Lung (tissue), 12 donors: Measurements from ENCODE around the gene KCNG2. TPM values are rescaled to one million over a fixed set of nuclear protein-coding genes. Genes with fewer than 3 reads are reported as not detected.

Experiments
- ATAC-seq: fragments of 200-7000 bp; cut with Tn5 transposase; one replicate; pipeline ENCODE4 v1.9.1; 2020; ENCODE audit warnings: moderate number of reproducible peaks; ENCODE audit not compliant: insufficient read depth, low FRiP score
- DNase-seq, 3 donors: peaks; one replicate each; pipeline ENCODE4 v3.0.0-alpha.2; 2013 to 2017
- H3K27ac ChIP-seq, 2 donors: one replicate each; pipeline ENCODE4 v1.5.1; 2013; ENCODE audit warnings: mild to moderate bottlenecking in 2 of 2, moderate library complexity in 2 of 2, control low read depth in 1 of 2, inconsistent platforms in 1 of 2, low read depth in 1 of 2, low read length in 1 of 2
- H3K27me3 ChIP-seq, 3 donors: one replicate each; pipeline ENCODE4 v1.5.1; 2013; ENCODE audit warnings: low read length in 2 of 3; ENCODE audit not compliant: control insufficient read depth in 3 of 3, insufficient read depth in 3 of 3
- H3K36me3 ChIP-seq, 4 donors: one replicate each; pipeline ENCODE4 v1.5.1; 2013; ENCODE audit warnings: low read length in 4 of 4, mild to moderate bottlenecking in 1 of 4, moderate library complexity in 1 of 4; ENCODE audit not compliant: control insufficient read depth in 4 of 4, insufficient read depth in 4 of 4
- H3K4me1 ChIP-seq, 5 donors: one replicate each; pipeline ENCODE4 v1.5.1; 2013; ENCODE audit warnings: low read length in 5 of 5, mild to moderate bottlenecking in 2 of 5, moderate library complexity in 1 of 5; ENCODE audit not compliant: control insufficient read depth in 5 of 5, insufficient read depth in 5 of 5
- H3K4me3 ChIP-seq: one replicate; pipeline ENCODE4 v1.5.1; 2013; ENCODE audit warnings: mild to moderate bottlenecking, control low read depth, moderate library complexity
- H3K9ac ChIP-seq, 2 donors: one replicate each; pipeline ENCODE4 v1.5.1; 2013; ENCODE audit warnings: low read length in 2 of 2, control low read depth in 1 of 2; ENCODE audit not compliant: insufficient read depth in 1 of 2
- H3K9me3 ChIP-seq, 4 donors: one replicate each; pipeline ENCODE4 v1.5.1; 2013; ENCODE audit warnings: low read length in 3 of 4, mild to moderate bottlenecking in 1 of 4, moderate library complexity in 1 of 4; ENCODE audit not compliant: control insufficient read depth in 4 of 4, insufficient read depth in 3 of 4
- CTCF ChIP-seq: IDR thresholded peaks from 2 replicates; pipeline ENCODE4 v1.5.1; 2012; ENCODE audit warnings: mild to moderate bottlenecking; ENCODE audit errors: control extremely low read depth, extremely low read depth
- WGBS, 2 donors: extraction: QIAGEN DNeasy Blood & Tissue Kit; methylation state at CpG; one replicate each; pipeline ENCODE4 v1.1.7; 2013; 5-methylcytosine and 5-hydroxymethylcytosine counted together
- polyA plus RNA-seq, 2 donors: library from polyadenylated mRNA; stranded (reverse); fragments of 200-250 nt; gene quantifications; one replicate each; pipeline ENCODE4 v1.2.1, GENCODE V29; 2013
- total RNA-seq, 2 donors: library from RNA; depleted of rRNA in 1 of 2; stranded (reverse); fragments of >200 nt in 1 of 2; gene quantifications; one replicate each; pipeline ENCODE4 v1.2.1, GENCODE V29; 2014 to 2021
- donor health status: control.
- donor health status: control.
- donor health status: Bipolar disorder and iron deficiency.
- donor health status: healthy.
- donor health status: DM: yes; HTN: yes; CAD: no.

The KCNG2 gene
- total and polyA plus RNA-seq, 4 donors: 0.16 to 1.8 (median 1.2) TPM

GRCh38 chr18:79861687-79862086 is 63.9 kb downstream of the KCNG2 start:
- TF ChIP-seq CTCF: no peak
- H3K9me3 ChIP-seq: peaks cover 0 to 10% (median 1%) of the 10 kb centered on the region in 4 donors
- H3K4me3 ChIP-seq: no peak overlapping the region
- H3K9ac ChIP-seq: no peak overlapping the region
- H3K4me1 ChIP-seq: peaks cover 0 to 9% (median 0%) of the 10 kb centered on the region in 5 donors
- H3K27ac ChIP-seq: no peak overlapping the region
- 86 to 90% methylated on average over 2 of the region's 2 CpGs for WGBS, 2 donors
- no peak for DNase-seq
- no peaks in the 10 kb centered on the region for H3K27me3 ChIP-seq
- ATAC-seq: no peak
- no peaks in the 10 kb centered on the region for H3K36me3 ChIP-seq

GRCh38 chr18:79862562-79862961 is 64.8 kb downstream of the KCNG2 start:
- no peak overlapping the region for H3K9ac ChIP-seq
- no peak overlapping the region for H3K4me3 ChIP-seq
- peaks cover 0 to 12% (median 1%) of the 10 kb centered on the region in 4 donors for H3K9me3 ChIP-seq
- H3K27ac ChIP-seq: no peak overlapping the region
- H3K27me3 ChIP-seq: no peaks in the 10 kb centered on the region
- DNase-seq: no peak
- H3K4me1 ChIP-seq: peaks cover 0 to 2% (median 0%) of the 10 kb centered on the region in 5 donors
- WGBS, 2 donors: 92 to 97% methylated on average over 15 of the region's 15 CpGs
- H3K36me3 ChIP-seq: no peaks in the 10 kb centered on the region
- ATAC-seq: no peak
- TF ChIP-seq CTCF: no peak

GRCh38 chr18:79863161-79864005 is 65.6 kb downstream of the KCNG2 start:
- no peak overlapping the region for H3K27ac ChIP-seq
- no peaks in the 10 kb centered on the region for H3K27me3 ChIP-seq
- H3K4me1 ChIP-seq: no peaks in the 10 kb centered on the region
- no peak overlapping the region for H3K9ac ChIP-seq
- H3K9me3 ChIP-seq: peaks cover 0 to 12% (median 1%) of the 10 kb centered on the region in 4 donors
- WGBS, 2 donors: 62 to 75% methylated on average over 102 of the region's 102 CpGs
- no peak for TF ChIP-seq CTCF
- peak in 1 of 3 donors; percentile 3 for DNase-seq
- no peak for ATAC-seq
- H3K4me3 ChIP-seq: no peak overlapping the region
- no peaks in the 10 kb centered on the region for H3K36me3 ChIP-seq
